Measurements from ENCODE around the gene TAF4.

DNA sequence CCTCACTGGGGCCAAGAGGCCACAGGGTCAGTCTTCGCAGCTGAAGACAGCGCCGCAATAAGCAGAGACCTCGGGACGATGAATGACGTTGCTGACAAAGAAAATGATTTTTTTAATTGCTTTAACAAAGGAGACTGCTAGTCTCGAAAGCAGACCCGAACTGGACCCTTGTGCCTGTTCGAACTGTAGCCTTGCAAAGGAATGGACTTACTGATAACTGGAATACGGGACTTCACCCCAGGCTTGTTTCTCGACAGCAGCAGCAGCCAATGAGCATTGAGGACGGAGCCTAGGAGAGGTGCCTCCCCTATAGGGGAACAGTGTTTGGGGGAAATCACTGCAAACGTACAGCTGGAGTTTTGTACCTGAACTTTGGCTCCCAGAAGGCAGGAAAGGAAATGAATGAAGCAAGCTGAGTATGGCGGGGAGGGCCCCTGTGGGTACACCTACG, 1.3 kb upstream of the TAF4 start:
- TF ChIP-seq, protein P1, sequence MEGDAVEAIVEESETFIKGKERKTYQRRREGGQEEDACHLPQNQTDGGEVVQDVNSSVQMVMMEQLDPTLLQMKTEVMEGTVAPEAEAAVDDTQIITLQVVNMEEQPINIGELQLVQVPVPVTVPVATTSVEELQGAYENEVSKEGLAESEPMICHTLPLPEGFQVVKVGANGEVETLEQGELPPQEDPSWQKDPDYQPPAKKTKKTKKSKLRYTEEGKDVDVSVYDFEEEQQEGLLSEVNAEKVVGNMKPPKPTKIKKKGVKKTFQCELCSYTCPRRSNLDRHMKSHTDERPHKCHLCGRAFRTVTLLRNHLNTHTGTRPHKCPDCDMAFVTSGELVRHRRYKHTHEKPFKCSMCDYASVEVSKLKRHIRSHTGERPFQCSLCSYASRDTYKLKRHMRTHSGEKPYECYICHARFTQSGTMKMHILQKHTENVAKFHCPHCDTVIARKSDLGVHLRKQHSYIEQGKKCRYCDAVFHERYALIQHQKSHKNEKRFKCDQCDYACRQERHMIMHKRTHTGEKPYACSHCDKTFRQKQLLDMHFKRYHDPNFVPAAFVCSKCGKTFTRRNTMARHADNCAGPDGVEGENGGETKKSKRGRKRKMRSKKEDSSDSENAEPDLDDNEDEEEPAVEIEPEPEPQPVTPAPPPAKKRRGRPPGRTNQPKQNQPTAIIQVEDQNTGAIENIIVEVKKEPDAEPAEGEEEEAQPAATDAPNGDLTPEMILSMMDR (IDR thresholded peaks at IDR 0.05; ENCODE audit: poor library complexity, severe bottlenecking) = no peak
- TF ChIP-seq TAF1 (IDR thresholded peaks at IDR 0.05; ENCODE audit: low read depth) = no peak
- no peak for TF ChIP-seq EP300 (conservative IDR thresholded peaks at IDR 0.05; ENCODE audit: poor library complexity, severe bottlenecking)
- TF ChIP-seq EZH2 (IDR thresholded peaks at IDR 0.05; ENCODE audit: borderline replicate concordance, insufficient read depth, low read length, poor library complexity, severe bottlenecking) = no peak
